Measurements from ENCODE around the gene STN1. TPM values are rescaled to one million over a fixed set of nuclear protein-coding genes. Genes with fewer than 3 reads are reported as not detected.
A peak's percentile ranks its signal among the peaks of the same experiment; 100 is the strongest.

Gene STN1
- total RNA-seq, 1 experiment from 2014 or later: 30.2 TPM

DNA sequence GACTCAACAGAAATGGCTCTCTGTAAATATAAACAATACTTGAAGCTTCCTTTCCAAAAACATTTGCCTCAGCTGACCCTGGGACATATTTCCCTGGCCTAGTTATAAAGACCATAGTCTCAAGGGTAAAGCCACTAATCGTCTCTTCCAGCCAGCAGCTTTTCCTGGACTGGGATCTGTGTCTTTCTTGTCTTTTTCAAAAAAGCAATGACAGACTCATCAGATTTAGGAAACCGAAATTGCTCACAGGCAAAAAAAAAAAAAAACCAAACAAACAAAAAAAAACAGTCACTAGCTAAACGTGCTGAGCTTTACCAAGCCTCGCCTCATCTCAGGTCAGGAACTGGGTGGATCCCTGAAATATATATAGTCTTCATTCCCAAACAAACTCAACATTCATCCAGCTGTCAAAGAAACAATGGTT, 23.5 kb downstream of the STN1 start:
- DNase-seq (ENCODE audit: low spot score): no peak

DNA sequence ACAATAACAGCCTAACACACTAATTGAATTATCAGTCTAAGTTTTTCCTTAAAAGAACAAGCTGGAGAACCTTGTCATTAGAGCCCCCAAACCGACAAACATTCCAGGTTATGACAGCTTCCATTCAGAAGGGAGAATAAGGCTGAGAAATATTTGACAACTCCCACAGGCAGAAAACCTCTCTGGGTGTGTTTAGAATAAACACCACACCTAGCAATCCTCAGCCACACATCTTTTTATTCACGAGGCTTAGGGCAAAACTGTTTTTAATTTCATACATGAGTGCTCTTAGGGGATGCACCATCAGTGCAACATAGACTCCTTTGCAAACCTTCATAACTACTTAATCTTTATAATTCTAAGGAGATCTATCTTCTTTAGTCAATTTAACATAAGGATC, 24.2 kb downstream of the STN1 start:
- no peak for DNase-seq (ENCODE audit: low spot score)

DNA sequence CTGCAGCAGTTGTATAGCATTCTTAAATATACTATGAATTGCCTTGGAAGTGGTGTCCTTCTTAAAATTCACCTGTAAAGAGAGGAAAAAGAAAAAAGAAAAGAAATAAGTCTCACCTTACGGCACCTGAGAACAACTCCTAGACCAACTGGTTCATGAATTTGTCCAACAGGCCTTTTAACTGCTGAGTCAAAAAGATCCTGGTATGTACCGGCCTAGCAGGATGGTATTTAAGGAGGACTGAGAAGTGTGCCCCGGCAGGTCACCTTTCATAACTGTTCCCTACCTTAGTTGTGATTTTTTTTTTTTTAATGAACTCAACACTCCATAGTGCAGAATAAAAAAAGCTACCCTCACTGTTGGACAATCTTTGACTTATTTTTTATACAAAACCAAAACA, 25.8 kb downstream of the STN1 start:
- DNase-seq (ENCODE audit: low spot score): no peak

DNA sequence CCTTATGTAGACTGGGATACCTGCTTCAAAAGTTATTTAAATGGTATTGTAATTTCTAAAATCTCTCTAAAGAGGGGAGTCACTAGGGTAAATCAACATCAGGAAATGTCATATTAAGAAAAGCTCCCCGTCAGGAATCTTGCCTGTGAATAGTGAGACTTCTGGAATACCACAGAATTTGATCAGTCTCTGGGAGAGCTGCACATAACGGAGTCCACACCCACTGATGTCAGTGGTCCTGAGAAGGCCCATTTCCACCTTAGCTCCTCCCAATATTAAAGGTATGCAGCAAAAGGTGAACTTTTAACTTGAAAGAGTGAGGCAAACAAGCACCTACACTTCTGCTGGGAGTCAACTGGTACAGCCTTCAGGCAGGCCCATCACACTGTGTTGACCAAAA, 27.3 kb downstream of the STN1 start:
- no peak for DNase-seq (ENCODE audit: low spot score)

DNA sequence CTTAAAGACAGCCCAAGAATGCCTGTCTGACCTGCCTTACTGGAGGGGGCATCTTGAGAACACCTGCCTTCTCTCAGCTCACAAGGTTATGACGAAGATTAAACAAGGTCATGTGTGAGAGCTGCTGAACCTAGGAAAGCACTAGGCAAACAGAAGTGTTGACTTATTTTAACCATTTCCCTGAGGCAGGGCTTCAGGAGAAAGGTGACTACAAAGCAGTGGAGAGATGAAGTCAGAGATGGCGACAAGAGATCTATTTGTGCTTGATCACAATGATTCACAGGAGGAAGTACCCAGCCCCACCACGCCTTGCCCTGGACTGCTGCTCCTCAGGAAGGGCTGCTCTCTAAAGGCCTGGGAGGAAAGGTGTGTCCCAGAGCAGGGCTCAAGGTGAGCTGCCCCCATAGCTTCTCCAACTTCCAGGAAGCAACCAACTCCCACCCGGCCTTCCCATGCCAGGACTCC, 27.8 kb downstream of the STN1 start:
- no peak for DNase-seq (ENCODE audit: low spot score)

DNA sequence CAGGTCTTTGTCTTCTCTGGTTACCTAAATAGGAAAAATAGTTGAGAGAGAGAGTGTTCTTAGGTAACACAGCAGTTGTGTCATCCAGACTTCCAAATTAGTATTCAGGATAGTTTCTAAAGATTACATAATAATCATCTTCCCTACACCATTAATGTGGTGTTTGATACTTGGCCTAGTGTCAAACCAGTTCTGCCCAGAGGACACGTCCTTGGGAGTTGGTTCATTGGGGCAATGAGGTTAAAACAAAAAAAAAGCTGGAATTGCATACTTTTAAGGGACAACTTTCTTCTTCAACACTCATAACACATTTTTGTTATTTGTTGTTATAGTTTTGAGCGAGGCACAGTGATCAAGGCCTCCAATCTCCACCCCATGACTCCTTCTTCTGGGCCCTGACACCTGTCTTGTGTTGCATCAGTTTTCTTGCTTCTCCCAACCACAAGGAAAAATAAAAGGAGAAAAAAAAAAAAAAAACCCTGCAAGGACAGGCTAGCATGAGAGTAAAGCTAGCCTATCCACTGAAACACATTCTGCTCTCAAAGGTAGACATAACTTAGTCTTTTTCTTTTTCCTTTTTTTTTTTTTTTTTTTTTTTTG, 28.8 kb downstream of the STN1 start:
- DNase-seq (ENCODE audit: low spot score): no peak

DNA sequence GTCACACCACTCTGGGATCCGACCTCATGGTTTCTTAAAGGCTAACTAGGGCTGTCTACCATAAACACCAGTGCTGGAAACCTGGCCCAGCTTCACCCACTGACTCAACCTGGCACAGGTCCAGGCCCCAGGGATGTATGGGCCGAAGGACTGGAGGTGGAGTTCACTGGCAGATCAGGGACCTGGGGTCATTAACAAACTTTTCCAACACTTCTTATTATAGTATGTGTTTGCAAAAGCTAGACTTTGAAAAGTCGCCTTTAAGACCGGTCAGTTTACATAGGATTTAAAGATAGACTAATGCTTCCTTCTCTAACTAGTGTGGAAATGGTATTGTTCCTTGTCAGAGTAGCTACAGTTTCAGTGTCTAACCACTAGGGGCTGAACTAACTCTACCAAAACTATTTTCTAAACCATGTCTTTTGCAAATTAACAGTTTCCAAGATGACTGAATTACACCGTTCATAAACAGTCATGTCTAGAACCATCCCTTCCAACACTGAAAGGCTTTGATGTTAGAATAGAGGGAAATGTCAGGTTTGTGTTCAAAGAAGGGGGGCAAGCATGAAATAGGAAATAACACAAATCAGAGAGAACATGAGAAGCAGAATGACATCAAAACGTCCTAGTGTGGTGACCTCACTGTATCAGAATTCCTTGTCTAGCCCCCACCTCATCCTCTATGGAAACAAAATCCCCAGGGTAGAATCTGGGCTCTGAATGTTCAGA, 29.7 kb downstream of the STN1 start:
- peak; percentile 68 for DNase-seq (ENCODE audit: low spot score)

DNA sequence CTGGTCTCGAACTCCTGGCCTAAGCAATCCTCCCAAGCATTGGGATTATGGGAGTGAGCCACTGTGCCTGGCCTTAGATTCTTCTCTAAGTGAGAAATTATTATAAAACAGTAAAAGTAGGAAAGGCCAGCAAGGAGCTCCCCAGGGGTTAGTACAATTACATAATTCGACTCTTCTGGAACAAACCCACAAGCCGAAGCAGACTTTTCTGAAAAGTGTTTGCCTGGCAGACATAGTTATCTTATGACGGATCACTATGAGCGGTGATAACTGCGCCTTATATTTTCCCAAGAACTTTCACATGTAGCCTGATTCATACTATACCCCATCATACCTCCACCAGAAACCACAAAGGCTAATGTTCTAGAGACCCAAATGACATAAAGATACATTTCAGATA, 32.4 kb downstream of the STN1 start:
- DNase-seq (ENCODE audit: low spot score): no peak

DNA sequence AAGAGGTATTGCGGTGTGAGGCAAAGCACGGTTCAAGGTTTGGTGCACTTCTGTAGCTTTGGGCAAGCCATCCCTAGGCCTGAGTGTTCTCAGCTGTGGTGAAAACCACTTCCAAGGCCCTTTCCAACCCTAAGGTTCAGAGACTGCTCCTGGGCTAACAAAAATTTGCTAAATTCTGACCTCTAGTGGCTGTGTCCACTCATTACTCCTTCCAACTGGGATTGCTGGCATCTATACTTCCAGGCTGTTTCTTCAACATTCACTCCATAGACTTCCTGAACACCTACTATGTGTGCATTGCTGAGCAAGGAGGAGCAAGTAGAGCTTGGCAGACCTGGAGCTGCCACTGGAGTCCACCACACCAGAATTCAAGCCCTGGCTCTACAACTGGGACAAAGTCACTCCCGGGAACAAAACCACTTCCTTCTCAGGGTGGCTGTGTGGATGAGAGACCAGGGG, 33.3 kb downstream of the STN1 start:
- peak; percentile 43 for DNase-seq (ENCODE audit: low spot score)

DNA sequence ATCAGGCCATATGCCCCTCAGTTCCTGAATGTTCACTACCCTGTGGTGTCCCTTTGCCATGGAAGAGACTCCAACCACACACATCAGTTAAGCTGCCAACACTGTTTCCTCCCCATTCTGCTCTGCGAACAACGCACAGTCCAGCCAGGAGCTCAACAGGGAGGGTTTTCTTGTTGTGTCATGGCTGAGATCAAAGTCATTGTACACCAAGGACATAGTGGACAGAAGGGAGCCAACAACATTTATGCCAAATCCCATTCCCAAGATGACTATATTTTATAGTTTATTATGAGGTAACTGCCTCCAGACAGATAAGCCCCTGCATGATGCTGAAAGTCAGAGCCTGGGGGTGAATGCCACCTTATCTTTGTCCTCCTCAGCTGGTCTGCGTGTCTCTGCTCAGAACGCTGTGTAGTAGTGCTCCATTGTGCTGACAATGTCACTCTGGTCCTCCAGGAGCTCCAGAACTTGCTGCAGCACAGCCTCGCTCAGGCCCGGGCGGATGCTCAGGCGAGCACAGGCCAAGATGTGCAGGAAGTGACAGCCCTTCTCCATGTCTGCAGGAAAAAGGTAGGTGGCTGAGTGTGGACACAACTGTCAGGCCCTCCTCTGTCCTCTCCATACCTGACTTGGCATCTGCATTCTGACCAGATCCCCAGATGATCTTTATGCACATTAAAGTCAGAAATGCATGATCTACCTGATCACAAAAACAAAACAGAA, 35.5 kb downstream of the STN1 start:
- no peak for DNase-seq (ENCODE audit: low spot score)

DNA sequence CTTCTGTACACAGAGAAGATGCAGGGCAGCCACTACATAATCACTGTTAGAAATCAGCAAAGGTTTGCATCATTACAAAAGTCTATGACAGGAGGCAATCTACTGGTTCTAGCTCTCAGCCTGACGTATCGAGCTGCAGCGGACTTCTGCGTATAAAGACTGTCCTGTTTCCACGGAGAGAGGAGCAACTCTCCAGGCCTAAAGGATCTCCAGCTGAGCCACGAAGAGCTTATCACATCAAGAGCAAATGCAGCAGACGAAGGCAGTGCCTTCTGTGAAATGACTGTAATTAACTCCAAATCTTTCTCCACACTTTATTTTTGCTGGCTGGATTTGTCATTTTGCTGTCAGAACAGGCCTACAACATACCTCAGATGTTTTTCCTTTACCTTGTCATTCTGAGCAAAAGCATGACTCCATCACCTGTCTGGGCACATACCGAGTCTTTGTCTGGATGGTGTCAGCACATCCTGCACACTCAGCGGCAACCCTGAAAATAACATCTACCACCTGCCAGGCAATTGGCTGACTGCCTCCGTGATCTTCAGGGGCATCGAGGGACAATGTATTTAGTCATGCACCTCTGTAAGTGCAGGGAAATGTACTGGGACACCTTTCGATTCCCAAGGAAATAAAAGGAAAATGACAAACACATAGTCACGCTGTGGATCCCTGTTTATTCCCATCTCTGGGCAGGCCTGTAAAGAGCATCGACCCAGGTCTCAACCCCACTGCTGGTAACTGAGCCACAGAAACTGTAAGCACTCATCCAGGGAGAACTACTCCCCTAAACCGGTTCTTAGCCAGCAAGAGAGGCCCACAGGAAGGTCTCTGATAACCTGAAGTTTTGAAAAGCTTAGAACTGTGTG, 36.3 kb downstream of the STN1 start:
- no peak for DNase-seq (ENCODE audit: low spot score)

DNA sequence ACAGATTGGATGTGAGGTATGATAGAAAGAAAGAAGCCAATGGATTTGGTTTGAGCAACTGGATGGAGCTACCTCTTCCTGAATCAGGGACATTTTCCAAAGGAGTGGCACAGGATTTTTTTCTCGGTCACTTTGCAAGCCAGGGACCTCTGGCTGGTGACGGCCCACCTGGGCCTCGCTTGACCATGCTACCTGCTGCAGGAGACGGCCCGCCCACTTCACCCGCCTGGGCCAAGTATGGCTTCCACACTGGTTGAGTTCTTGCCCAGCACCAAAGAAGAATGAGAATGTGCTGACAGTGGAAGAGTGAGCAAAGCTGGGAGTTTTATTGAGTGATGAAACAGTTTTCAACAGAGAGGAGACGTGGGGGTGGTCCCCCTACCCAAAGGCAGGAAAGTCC, 38.2 kb downstream of the STN1 start:
- no peak for DNase-seq (ENCODE audit: low spot score)

DNA sequence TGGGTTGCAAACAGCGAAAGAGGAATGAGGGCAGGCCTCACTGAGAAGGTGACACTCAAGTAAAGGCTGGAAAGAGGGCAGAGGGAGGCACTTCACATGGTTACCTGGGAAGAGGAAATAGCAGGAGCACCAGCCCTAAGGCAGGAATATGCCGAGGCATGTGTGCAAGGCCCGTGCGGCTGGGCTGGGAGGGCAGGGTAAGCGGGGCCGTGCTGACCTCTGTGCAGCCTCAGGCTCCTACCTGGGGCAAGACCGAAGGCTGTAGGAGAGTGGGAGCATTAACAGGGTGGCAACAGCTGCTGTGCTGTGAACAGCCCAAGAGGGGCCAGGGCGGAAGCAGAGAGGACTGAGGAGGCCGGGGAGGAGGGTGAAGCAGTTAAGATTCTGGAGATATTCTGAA, 38.6 kb downstream of the STN1 start:
- DNase-seq (ENCODE audit: low spot score): no peak

DNA sequence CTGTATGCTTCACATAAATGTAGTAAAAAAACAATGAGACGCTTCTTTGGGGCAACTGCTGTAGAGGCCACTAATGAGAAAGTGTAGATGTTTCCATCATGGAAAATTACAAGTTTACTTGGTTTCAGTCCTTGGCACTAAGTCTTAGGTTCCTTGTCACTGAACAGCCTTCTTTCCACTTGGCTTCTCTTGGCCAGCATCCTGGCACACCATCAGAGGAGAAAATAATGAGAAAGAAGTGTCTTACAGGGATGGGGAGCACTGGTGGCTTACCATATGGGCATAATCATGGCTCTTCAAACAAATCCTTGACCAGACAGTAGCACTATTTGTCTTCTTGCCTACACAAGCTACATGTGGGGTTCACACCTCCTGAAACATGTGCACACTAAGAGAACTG, 40.1 kb downstream of the STN1 start:
- DNase-seq (ENCODE audit: low spot score): no peak

DNA sequence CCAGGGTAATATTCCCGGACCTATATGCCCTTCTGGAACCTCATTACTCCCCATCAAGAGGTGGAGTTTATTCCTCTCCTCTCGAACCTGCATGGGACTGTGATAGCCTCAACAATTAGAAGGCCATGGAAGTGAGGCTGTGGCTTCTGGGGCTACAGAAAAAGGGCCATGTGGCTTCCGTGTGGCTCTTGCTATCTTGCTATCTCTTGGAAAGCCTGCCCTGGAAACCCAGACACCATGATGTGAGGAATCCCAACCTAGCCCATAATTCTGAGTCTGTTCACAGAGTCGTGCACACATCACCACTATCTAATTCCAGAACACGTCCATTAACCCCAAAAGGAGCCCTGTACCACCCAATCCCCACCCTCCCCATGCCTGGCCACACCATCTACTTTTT, 41.8 kb downstream of the STN1 start:
- no peak for DNase-seq (ENCODE audit: low spot score)

DNA sequence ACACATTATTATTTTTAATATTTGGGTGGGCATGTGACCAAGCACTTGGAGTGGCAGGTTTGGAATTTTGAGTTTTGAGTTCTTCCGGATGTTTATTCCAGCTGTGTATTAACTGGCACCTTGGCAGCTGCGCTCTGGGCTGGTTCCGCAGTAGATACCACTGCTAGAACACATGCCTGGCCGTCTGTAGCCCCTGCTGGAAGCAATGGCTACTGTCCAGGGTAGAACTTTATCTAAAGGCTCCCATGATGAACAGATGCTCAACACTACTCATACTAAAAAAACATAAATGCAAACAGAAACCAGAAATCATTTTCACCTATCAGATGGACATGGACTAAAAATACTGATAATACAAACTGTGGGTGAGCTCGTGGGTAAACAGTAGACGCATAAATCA, 43.3 kb downstream of the STN1 start:
- DNase-seq (ENCODE audit: low spot score): no peak

DNA sequence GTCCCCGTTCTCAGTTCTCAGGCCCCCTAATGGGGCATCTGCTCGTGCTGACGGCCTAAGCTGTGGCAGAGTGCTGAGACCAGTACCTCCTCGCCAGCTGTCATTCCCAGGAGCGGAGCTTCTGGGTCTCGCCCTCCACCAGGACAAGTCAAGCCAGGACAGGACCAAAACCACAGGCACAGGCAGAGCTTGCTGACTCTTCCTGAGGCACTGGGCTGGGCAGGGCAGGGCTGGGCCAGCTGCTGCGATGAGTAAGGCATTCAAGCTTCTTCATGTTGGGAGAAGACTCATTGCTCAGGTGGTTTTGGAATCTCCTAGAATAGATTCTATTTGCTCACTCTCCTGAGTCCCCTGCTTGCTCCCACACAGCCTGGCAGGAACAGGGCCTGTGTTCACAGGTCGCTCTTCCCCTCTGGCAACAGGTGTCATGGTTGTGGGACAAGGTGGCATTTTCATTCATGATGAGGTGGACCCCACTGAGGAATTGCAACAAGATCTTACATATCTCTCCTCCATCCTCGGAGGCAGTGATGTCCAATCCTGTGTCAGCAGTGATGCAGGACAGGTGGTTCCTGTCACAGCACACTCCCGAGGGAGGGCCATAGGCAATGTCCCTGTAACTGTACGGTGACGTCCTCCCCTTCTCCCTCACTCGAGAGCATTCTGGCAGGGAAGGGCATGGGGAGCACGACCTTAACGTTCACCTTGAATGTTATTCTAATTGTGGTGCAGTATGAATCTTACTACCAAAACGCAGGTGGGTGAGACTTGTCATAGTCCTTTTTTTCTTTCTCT, 45.6 kb downstream of the STN1 start:
- DNase-seq (ENCODE audit: low spot score): no peak

DNA sequence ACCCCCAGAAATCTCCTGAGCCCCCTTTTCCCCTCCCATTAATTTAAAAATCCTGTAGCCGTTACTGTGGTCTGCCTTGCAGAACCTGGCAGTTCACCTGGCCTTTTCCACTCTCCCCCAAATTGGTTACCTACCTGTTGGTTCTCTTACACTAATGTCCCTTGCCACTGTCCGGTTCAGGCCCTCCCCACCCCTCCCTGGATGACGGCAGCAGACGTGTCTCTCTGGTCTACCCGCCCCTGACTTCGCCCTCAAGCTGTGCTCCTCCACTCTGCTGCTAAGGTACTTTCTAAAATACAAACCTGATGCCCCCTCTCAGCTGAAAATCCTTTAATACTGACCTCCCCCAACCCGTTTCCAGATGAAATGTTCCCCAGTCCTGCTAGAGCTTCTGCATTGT, 47.0 kb downstream of the STN1 start:
- DNase-seq (ENCODE audit: low spot score): no peak

DNA sequence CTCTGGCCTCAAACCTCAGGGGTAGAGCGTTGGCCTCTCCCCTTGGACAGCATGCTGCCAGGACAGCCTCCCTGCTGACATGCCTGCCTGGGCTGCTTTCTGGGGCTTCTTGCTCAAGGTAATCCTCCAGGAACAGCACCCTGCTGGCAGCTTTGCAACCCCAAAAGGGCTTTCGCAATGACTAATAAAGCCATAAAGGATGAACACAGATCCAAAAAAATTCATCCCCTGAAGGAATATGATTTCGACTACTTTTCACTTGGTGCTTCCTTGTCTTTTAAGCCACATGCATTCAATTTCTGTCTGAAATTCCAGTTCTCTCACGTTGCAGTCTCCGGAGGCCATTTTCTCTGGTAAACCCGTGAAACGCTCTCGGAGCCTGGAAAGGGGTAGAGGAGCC, 47.5 kb downstream of the STN1 start:
- no peak for DNase-seq (ENCODE audit: low spot score)

DNA sequence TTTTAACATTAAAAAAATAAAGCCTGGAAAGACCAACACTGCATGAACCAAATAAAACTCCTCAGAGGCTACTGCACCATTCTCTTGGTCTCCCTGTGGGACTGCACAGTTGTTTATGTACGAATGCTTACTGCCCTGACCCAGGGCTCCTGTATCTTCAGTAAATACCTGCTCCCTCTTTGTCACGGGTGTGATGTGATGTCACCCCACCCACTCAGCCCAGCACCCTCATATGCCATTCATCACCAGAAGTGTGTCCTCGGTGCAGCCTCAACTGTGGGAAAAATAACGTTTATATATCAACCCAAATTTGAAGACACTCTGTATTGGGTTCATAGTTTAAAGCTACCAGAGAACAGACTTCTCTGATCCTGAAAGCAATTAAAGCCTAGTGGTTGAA, 48.6 kb downstream of the STN1 start:
- no peak for DNase-seq (ENCODE audit: low spot score)

DNA sequence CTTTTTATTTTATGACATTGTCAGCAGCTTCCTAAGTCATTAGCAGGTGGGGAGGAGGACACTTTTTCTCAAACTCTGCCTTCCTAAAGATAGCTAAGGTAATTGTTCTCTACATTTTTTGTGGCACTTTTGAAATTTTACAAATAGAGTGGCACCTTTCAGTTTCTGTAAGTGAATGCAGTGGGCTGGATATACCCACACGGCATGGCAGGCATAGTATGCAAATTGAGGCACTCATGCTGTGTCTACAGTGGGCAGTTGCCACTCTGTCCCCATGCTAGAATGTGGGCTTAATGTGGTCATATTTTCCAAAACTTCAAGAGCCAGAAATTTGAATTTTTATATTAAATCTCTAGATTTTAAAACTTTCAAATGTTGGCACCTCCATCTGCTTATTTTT, 49.8 kb downstream of the STN1 start:
- no peak for DNase-seq (ENCODE audit: low spot score)
